ENCODE data around the gene RIMS4. TPM values are rescaled to one million over a fixed set of nuclear protein-coding genes. Genes with fewer than 3 reads are reported as not detected.

The RIMS4 gene
- total and polyA plus RNA-seq, 9 of the 15 experiments (the other 6 are each of a cell fraction or from before 2014, with no cell fraction given), result 0.04 TPM; not detected in 8

DNA sequence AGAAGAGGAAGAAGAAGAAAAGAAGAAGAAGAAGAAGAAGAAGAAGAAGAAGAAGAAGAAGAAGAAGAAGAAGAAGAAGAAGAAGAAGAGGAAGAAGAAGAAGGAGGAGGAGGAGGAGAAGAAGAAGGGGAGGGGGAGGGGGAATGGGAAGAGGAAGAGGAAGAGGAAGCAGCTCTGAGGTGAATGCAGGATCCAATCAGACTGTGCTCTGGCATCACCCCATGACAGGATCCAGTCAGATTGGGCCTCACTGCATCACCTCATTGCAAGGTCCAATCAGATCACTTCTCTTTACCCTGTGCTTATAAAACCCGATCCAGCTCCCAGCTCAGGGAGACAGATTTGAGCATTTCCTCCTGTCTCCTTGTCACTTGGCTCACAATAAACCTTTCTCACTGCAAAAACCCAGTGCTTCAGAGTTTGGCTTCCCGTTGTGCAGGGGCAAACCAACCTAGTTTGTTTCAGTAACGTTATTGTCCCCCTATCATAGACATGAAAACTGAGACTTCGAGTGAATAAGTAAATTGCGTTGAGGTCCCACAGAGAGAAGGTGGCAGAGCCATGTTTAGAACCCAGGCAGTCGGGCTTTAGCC is 46.6 kb upstream of the RIMS4 start:
- Histone ChIP-seq H3K4me3 (no peak overlapping the region), H3K9ac (ENCODE audit: insufficient read depth in 1 of 2, low read depth in 2 of 2, low read length in 2 of 2) (no peak overlapping the region), H3K4me2 (ENCODE audit: insufficient read depth, low read length) (peak overlapping the region; percentile 23; the same call in 1 of the 2 replicates), H3K27ac (ENCODE audit: extremely low read depth, low read depth, low read length) (peak overlapping the region; percentile 23; the same call in 1 of the 3 replicates), H3K9me3 (replicated peaks; ENCODE audit: control insufficient read depth, insufficient read depth, low read depth, low read length) (no peaks in the 10 kb centered on the region), H3K9me1 (ENCODE audit: control insufficient read depth, insufficient read depth, low read length) (no peaks in the 10 kb centered on the region), H3K27me3 (ENCODE audit: control insufficient read depth in 2 of 2, insufficient read depth in 2 of 2, low read length in 2 of 2) (peaks cover 4 to 5% of the 10 kb centered on the region in 2 experiments; a peak in 3 of 5 replicates), H4K20me1 (replicated peaks; ENCODE audit: control insufficient read depth, insufficient read depth, low read length) (no peaks in the 10 kb centered on the region), H2AFZ (ENCODE audit: low read depth, low read length) (peak overlapping the region; percentile 66), H3K4me1 (replicated peaks in 1 of 2; ENCODE audit: control insufficient read depth in 2 of 2, insufficient read depth in 2 of 2, low read length in 2 of 2) (no peaks in the 10 kb centered on the region; a peak in 1 of 5 replicates), H3K79me2 (ENCODE audit: control insufficient read depth, insufficient read depth, low read length) (no peaks in the 10 kb centered on the region), H3K36me3 (ENCODE audit: control insufficient read depth, insufficient read depth, low read length) (no peaks in the 10 kb centered on the region)
- in situ Hi-C loops (cut with MboI) (no loop called here), intact Hi-C loops (cut with micrococcal nuclease) (no loop called here)
- no TSS peak for BruUV-seq (replicated peaks)
- FAIRE-seq (peak; percentile 42), DNase-seq (ENCODE audit: extremely low read depth in 1 of 4, low spot score in 3 of 4) (peak; percentile 33 to 55 (median 50)), ATAC-seq (peak; percentile 85)
- POLR2A ChIA-PET, result interaction anchor here (0.7 kb wide), 1 partner anchor 43 kb away, joined by 3 read pairs; no protein-coding TSS in a partner anchor
- CTCF ChIA-PET (ENCODE audit: low intra/inter-chr PET ratio), result no interaction called here
- 16% methylated on average over 6 of the region's 6 CpGs for WGBS (ENCODE audit: insufficient coverage, low coverage, missing lambda C conversion rate)
- TF ChIP-seq POLR2A (conservative IDR thresholded peaks at IDR 0.05), result peak; percentile 54
- TF ChIP-seq RBM25 (IDR thresholded peaks at IDR 0.05; ENCODE audit: low read depth, low read length, severe bottlenecking), result peak; percentile 54
- TF ChIP-seq ZNF3 (CRISPR knock-in tag; IDR thresholded peaks at IDR 0.05), result no peak
- TF ChIP-seq NFYB (IDR thresholded peaks at IDR 0.05; ENCODE audit: extremely low read depth, insufficient read length), result peak; percentile 66
- no peak for TF ChIP-seq ARNT (IDR thresholded peaks at IDR 0.05)
- peak in 1 of 2 experiments; percentile 11; a peak in 1 of 4 replicates for TF ChIP-seq KDM1A (IDR thresholded peaks at IDR 0.05)
- TF ChIP-seq ZNF561 (CRISPR knock-in tag; conservative IDR thresholded peaks at IDR 0.05), result no peak
- TF ChIP-seq KLF6 (CRISPR knock-in tag; IDR thresholded peaks at IDR 0.05; ENCODE audit: borderline replicate concordance), result no peak
- TF ChIP-seq NEUROD1 (IDR thresholded peaks at IDR 0.05; ENCODE audit: borderline replicate concordance, low read depth, low read length, partially characterized antibody), result peak; percentile 33
- no peak for TF ChIP-seq ZNF146 (CRISPR knock-in tag; IDR thresholded peaks at IDR 0.05; ENCODE audit: unreplicated experiment)
- no peak for TF ChIP-seq CHD1 (IDR thresholded peaks at IDR 0.05; ENCODE audit: low read length)
- TF ChIP-seq NCOA1 (IDR thresholded peaks at IDR 0.05; ENCODE audit: low read depth), result no peak
- no peak for TF ChIP-seq E2F8 (IDR thresholded peaks at IDR 0.05; ENCODE audit: low read depth, partially characterized antibody)
- no peak for TF ChIP-seq SMAD3 (CRISPR knock-in tag; conservative IDR thresholded peaks at IDR 0.05)
- TF ChIP-seq ELF1 (tag; IDR thresholded peaks at IDR 0.05), result peak; percentile 27; the same call in 1 of the 2 replicates
- peak; percentile 49; the same call in 1 of the 2 replicates for TF ChIP-seq L3MBTL2 (IDR thresholded peaks at IDR 0.05)
- no peak for TF ChIP-seq ZNF57 (CRISPR knock-in tag; IDR thresholded peaks at IDR 0.05)
- peak; percentile 86; the same call in 1 of the 2 replicates for TF ChIP-seq ZNF512 (tag; IDR thresholded peaks at IDR 0.05)
- TF ChIP-seq, protein P1, sequence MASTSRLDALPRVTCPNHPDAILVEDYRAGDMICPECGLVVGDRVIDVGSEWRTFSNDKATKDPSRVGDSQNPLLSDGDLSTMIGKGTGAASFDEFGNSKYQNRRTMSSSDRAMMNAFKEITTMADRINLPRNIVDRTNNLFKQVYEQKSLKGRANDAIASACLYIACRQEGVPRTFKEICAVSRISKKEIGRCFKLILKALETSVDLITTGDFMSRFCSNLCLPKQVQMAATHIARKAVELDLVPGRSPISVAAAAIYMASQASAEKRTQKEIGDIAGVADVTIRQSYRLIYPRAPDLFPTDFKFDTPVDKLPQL (IDR thresholded peaks at IDR 0.05; ENCODE audit: extremely low read depth, insufficient read length), result no peak
- TF ChIP-seq SIN3B (IDR thresholded peaks at IDR 0.05; ENCODE audit: low read depth), result no peak
